ENCODE data around the gene TOX2.

The TOX2 gene

GRCh38 chr20:43915211-43916072 lies 790 bp downstream of the TOX2 start:
- in situ Hi-C loops (cut with MboI; ENCODE audit: low sequenced_read_pairs) = no loop called here

DNA sequence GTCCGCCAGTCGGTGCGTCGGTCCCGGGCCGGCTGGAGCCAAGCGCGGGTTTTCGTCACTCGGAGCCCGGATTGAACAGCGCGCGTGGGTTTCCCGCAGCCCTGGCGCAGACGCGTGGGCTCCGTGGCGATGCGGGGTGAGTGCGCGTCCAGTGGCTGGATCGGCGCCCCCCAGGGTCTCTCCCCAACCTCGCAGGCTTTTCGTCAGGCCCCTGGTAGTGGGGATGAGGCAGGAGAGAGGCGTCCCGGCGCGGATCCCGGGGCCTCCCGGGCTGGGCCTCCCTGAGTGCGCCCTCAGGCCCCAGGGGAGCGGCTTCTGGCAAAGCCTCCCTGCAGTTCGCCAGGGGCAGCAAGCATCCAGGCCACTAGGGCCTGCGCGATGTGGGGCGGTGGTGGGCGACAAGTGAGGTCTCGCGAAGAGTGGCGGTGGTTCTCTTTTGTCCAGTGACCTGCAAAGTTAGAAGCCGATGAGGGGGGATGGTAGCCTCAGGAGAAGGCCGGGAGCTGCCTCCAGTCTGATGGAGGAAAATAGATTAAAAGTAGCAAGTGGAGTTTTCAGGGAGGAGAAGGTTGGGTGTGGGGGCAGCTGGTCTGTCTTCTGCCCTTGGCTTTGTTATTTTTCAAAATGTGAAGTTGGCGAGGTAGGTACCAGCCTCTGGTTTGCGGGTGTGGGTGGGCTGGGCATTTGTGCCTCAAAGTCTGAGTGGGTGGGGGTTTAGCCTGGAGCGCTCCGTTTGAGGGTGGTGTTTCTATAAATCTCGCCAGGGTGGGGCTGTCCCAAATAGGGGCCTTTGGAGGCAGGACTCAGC lies 1.6 kb downstream of the TOX2 start:
- in situ Hi-C loops (cut with MboI; ENCODE audit: low sequenced_read_pairs) = no loop called here

DNA sequence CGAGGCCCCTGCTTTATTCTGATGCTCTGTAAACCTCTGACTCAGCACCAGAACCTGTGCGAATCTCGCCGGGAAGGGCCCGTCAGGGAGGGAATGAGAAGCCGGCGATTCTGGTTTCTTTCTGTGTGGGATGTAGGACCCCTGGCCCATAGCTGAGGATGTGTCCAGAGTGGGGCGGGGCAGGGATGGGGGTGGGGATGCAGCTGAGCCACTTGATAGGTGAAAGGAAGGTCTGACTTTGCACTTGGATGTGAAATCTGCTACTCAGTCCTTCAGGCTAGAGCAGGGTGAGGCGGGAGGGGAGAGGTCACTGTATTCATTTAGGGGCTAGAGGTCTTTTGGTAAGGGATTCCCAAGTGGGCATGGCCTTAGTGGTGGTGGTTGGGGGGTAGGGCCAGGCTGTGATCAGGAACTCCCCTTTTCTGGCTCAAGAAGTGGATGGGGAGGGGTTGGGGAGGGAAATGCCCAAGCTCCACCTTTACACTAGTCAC lies 2.3 kb downstream of the TOX2 start:
- in situ Hi-C loops (cut with MboI; ENCODE audit: low sequenced_read_pairs) = no loop called here

- in situ Hi-C loops (cut with MboI; ENCODE audit: low sequenced_read_pairs) = no loop called here
Observed at GRCh38 chr20:43917380-43917779, 2.7 kb downstream of the TOX2 start.

DNA sequence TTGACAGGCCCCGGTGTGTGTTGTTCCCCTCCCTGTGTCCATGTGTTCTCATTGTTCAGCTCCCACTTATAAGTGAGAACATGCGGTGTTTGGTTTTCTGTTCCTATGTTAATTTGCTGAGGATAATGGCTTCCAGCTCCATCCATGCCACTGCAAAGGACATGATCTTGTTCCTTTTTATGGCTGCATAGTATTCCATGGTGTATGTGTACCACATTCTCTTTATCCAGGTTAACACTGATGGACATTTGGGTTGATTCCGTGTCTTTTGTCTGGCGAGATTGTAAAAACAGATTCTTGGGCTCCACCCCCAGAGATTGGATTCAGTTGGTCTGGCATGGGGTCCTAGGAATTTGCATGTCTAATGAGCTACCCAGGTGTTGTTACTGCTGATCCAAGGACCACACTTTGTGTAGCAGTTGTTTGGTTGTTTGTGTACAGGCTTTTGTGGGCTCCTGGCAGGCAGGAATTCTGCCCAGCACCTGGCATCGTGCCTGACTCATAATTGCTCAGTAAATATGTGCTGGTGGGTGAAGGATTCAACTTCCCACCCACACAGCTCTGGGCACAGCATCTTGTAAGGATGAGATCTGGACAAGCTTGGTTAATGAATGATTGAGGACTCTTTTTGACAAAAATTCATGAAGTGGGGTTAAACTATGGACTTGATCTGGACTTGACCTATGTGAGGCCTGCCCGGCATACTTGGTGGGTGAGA lies 5.2 kb downstream of the TOX2 start:
- in situ Hi-C loops (cut with MboI; ENCODE audit: low sequenced_read_pairs) = no loop called here

GRCh38 chr20:43920797-43921196 lies 6.1 kb downstream of the TOX2 start:
- in situ Hi-C loops (cut with MboI; ENCODE audit: low sequenced_read_pairs) = no loop called here

DNA sequence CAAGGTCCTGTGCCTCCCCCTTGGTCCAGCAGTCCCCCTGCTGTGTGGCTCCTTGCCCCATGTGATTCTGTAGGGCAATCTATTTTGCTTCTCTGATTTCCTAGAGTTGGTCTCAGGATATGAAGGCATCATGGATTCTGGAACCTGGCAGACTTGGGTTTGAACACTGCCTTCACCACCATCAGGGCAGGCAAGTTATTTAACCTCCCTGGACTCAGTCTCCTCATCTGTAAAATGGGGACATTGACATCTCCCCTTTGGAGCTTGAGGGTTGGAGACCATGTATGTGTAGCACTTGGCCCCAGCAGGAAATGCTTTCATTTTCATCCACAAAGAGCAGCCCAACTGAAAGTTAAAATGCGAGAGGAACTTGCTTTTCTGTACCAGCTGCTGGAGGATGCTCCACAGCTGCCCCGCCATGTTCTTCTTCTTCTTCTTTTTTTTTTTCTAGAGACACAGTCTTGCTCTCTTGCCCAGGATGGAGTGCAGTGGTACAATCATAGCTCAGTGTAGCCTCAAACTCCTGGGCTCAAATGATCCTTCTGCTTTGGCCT lies 6.7 kb downstream of the TOX2 start:
- in situ Hi-C loops (cut with MboI; ENCODE audit: low sequenced_read_pairs) = no loop called here

DNA sequence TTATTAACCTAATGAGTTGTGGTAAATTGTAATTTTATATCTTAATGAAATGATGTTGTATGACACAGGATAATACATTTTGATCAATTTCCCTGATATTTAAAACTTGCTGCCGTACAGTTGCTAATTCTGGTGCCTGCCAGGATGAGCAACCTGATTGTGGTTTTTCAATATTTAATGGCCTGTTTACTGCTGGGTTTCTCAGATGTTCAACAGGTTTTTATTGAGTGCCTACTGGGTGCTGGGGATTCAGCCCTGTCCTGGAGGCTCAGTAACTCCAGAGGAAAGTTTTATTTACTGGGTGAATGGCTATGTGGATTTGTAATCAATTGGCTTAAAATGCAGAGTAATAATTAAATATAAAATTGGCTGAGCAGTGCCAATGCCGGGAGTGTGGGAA lies 8.0 kb downstream of the TOX2 start:
- in situ Hi-C loops (cut with MboI; ENCODE audit: low sequenced_read_pairs) = no loop called here

GRCh38 chr20:43923322-43923721 lies 8.7 kb downstream of the TOX2 start:
- in situ Hi-C loops (cut with MboI; ENCODE audit: low sequenced_read_pairs) = no loop called here

DNA sequence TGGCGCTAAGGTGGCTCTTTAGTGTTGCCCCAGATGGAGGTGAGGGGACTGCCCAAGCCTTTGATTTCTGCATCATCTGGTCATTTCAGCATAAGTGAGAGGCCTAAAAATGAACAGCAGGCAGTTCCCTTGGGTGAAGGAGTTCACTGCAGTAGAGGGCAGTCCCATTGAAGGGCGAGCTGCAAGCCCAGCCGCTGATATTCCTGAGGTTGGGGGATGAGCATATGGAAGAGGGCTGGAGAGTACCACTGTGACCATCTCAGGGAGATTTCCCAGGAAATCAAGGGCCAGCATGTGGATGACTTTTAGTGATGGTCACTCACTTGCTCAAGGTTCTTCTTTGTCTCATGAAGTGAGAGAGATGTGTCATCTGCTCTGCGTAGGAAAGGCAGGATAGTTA lies 9.3 kb downstream of the TOX2 start:
- in situ Hi-C loops (cut with MboI; ENCODE audit: low sequenced_read_pairs) = no loop called here

DNA sequence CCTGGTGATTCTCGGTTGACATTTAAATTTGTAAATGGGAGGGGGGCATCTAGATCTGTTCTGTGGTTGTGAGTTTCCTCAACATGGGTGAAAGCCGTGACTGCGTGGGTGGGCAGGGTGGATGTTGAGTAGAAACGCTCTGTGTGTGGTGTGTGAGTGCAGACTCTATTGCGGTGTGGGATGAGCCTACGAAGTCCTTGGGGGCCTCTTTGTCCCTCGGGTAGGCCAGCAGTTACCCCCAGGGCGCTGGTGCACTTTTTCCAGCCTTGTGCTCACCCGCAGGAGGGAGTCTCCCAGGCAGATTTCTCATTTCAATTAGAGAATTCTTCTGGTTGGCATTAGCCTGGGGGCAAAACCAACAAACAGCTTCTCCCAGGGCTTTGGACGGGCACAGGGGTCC lies 10.6 kb downstream of the TOX2 start:
- in situ Hi-C loops (cut with MboI; ENCODE audit: low sequenced_read_pairs) = loop anchor here (5.0 kb wide), 1 partner anchor 52 kb away; no protein-coding TSS in a partner anchor

DNA sequence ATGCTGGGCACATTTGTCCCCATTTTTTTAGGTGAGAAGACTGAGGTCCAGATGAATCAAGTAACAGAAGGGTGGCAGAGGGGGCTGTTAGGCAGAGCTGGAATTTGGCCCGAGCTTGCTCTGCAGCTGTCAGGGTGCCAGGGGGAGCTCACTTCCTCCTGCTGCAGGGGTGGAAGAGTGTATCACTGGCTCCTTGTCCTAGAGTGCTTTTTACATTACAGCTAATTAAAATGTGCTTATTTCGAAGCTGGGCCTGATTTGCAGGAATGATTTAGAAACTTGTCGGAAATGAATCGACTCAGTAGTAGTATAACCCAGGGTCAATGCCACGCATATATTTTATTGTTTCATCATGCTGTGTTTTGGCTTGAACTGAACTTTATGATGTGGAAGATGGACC lies 11.1 kb downstream of the TOX2 start:
- in situ Hi-C loops (cut with MboI; ENCODE audit: low sequenced_read_pairs) = loop anchor here (5.0 kb wide), 1 partner anchor 52 kb away; no protein-coding TSS in a partner anchor

GRCh38 chr20:43926287-43927050 lies 11.8 kb downstream of the TOX2 start:
- in situ Hi-C loops (cut with MboI; ENCODE audit: low sequenced_read_pairs) = loop anchor here (5.0 kb wide), 1 partner anchor 51 kb away; no protein-coding TSS in a partner anchor

- in situ Hi-C loops (cut with MboI; ENCODE audit: low sequenced_read_pairs) = no loop called here
Observed at GRCh38 chr20:43931976-43932375, 17.3 kb downstream of the TOX2 start.

DNA sequence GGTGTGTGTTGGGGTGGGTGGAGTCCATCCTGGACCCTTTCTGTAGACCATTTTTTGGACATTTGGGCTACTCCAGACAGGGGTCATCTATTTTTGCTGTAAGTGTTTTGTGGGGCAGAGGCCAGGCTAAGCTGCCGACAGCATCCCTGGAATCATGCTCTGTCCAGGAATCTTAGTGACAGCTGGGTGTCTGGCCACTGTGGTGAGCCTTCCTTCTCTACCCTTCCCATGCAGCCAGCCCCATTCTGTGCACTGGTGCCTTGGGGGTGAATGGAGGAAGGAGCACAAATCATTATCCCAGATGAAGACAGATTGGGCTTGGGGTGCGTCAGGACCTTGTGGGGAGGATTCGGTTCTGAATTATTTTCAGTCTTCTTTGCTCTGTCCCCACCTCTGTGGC lies 20.2 kb downstream of the TOX2 start:
- in situ Hi-C loops (cut with MboI; ENCODE audit: low sequenced_read_pairs) = no loop called here

- in situ Hi-C loops (cut with MboI; ENCODE audit: low sequenced_read_pairs) = no loop called here
Observed at GRCh38 chr20:43936104-43936770, 21.6 kb downstream of the TOX2 start.

- in situ Hi-C loops (cut with MboI; ENCODE audit: low sequenced_read_pairs) = no loop called here
Observed at GRCh38 chr20:43936805-43937204, 22.2 kb downstream of the TOX2 start.

GRCh38 chr20:43937591-43937990 lies 22.9 kb downstream of the TOX2 start:
- in situ Hi-C loops (cut with MboI; ENCODE audit: low sequenced_read_pairs) = no loop called here

- in situ Hi-C loops (cut with MboI; ENCODE audit: low sequenced_read_pairs) = no loop called here
Observed at GRCh38 chr20:43938017-43938655, 23.5 kb downstream of the TOX2 start.

Measured in HL-60/S4 treated with retinoic acid at 250 ng/mL for 4 days and 3 days (cell line).